ENCODE results near the gene ZNF526.

ZNF526 gene

DNA sequence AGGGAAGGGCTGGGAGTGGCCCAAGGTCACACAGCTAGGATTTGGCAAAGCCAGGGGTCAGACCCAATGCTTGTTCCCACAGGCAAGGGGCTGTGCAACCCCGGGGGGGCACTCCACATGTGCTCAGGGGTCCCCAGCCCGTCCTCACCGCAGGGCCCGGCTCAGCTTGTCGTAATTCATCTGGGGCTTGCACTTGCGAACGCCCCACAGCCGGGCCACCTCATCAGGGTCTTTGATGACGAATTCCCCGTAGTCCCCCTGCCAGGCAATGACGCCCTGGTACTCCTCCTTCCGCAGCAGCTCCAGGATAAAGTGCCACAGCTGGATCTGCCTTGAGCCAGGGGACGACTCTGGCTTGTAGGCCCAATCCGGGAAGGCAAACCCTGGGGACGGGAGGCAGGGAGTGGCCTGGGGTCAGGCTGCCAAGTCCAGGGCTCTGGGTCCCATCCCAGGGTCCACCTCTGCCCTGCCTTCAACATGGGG is 30.1 kb downstream of the ZNF526 start:
- H3K4me3 ChIP-seq (ENCODE audit: low read length) = no peak overlapping the region
- no peak for DNase-seq (ENCODE audit: low read depth)
- TF ChIP-seq, protein P1, sequence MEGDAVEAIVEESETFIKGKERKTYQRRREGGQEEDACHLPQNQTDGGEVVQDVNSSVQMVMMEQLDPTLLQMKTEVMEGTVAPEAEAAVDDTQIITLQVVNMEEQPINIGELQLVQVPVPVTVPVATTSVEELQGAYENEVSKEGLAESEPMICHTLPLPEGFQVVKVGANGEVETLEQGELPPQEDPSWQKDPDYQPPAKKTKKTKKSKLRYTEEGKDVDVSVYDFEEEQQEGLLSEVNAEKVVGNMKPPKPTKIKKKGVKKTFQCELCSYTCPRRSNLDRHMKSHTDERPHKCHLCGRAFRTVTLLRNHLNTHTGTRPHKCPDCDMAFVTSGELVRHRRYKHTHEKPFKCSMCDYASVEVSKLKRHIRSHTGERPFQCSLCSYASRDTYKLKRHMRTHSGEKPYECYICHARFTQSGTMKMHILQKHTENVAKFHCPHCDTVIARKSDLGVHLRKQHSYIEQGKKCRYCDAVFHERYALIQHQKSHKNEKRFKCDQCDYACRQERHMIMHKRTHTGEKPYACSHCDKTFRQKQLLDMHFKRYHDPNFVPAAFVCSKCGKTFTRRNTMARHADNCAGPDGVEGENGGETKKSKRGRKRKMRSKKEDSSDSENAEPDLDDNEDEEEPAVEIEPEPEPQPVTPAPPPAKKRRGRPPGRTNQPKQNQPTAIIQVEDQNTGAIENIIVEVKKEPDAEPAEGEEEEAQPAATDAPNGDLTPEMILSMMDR (IDR thresholded peaks at IDR 0.05; ENCODE audit: insufficient read depth, low read depth, low read length, missing control alignments) = no peak

DNA sequence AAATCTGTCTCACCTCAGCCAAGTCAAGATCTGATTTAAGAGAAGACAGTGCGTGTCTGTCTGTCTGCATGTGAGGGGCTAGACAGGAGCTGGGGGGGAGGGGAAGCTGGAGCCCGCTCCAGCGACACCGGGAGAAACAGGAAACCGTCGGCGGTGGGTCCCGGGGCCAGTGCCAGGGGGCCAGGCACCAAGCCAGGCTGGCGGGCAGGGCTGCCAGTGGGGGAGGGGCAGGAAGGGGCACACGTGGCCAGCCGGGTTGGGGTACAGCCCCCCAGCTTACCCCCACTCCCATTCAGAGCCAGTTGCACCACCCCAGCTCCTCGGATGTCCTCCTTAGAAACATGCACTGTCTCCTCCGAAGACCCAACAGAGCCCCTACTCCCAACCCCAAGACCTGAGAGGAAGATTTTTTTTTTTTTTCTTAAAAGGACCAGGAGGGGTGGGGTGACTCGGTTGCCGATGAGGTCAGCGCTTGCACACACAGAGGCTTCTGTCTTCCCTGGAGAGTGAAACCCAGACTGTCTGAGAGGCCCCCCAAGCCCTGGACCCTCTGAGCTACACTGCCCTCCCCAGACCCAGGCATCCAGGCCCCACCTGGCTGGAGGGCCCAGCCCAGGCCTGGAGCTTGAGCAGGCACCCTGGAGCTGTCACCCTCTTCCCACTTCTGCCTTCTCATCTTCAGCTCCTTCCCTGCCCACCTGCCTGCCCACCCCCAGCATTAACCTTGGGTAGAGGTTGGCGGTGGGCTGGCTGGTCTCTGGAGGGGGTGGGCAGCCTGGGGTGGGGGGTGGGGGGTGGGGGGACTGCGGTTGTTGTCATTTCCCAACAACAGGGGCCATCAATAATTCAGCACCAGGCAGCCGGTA is 30.8 kb downstream of the ZNF526 start:
- H3K4me3 ChIP-seq (ENCODE audit: low read length) = peak overlapping the region; percentile 68
- TF ChIP-seq, protein P1 (IDR thresholded peaks at IDR 0.05; ENCODE audit: insufficient read depth, low read depth, low read length, missing control alignments) = no peak
- peak; percentile 39 for DNase-seq (ENCODE audit: low read depth)

DNA sequence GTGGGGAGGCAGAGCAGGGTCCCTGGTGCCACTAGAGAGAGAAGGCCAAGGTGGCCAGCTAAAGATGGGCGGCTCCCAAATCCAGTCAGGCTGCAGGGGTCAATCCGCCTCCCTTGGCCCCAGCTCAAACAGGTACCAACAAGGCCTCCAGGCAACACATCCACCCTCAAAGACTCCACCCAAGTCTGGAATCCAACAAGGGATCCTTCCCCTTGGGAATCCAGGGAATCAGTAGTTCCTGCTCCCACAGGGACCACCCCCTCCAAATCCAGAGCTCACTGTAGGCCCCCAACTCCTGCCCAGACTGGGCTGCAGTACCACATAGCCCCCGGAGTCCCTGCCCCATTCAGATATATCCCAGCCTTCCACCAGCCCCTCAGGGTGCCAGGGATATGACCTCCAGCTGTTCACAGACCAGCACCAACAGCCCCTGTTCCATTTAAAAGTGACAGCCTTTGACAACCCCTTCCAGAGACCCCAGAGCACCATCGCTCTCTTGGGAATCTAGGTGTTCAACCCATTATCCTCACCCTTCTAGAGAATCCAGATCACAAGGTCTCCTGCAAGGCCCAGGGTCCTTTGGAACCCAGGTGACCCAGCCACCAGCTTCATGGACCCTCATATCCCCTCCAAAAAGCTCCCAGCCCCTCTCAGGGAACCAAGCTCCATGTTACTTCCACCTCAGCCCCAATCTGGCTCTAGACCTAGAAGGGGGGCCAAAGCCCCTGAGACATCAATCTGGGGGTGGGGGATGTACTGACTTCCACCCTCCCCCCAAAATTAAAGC is 31.7 kb downstream of the ZNF526 start:
- peak; percentile 34 for DNase-seq (ENCODE audit: low read depth)
- H3K4me3 ChIP-seq (ENCODE audit: low read length) = peak overlapping the region; percentile 68
- TF ChIP-seq, protein P1 (IDR thresholded peaks at IDR 0.05; ENCODE audit: insufficient read depth, low read depth, low read length, missing control alignments) = no peak

DNA sequence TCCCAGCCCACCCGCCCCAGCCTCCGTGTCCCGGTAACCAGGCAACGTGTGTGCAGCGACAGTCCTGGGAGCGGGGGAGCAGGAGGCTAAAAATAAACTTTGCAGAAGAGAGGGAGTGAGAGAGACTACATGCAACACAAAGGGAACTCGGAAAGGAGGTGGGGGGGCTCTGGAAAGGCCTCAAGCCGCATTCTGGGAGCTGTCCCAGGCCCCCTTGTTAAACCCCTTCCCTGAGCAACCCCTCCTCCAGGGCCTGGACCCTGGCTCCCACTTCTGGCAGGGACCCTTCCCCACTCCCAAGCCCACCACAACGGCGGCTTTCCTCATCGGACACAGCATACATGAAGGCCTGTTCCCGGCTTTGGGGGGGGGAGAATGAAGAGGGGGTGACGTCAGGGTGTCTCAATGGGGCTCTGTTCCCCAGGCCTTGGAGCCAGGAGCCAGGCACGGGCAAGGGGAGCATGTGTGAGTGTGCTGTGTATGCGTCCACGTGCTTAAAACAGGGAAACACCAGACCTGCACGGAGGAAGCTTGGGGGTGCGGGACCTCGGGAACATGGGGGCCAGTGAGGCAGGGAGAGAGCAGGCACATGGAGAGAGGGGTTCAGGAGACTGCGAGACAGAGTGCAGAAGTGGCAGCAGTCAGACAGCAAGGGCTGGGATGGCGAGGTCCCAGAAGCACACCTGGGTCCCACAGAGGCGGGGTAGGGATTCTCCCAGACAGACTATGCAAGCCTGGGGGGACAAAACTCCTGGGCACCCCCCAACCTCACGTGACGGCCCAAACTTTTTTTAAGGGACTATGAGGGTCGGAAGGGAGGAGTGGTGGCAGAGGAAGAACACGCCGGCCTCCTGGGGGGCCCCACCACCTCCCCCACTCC is 32.5 kb downstream of the ZNF526 start:
- peak overlapping the region; percentile 68 for H3K4me3 ChIP-seq (ENCODE audit: low read length)
- DNase-seq (ENCODE audit: low read depth) = peak; percentile 59
- TF ChIP-seq, protein P1 (IDR thresholded peaks at IDR 0.05; ENCODE audit: insufficient read depth, low read depth, low read length, missing control alignments) = no peak

DNA sequence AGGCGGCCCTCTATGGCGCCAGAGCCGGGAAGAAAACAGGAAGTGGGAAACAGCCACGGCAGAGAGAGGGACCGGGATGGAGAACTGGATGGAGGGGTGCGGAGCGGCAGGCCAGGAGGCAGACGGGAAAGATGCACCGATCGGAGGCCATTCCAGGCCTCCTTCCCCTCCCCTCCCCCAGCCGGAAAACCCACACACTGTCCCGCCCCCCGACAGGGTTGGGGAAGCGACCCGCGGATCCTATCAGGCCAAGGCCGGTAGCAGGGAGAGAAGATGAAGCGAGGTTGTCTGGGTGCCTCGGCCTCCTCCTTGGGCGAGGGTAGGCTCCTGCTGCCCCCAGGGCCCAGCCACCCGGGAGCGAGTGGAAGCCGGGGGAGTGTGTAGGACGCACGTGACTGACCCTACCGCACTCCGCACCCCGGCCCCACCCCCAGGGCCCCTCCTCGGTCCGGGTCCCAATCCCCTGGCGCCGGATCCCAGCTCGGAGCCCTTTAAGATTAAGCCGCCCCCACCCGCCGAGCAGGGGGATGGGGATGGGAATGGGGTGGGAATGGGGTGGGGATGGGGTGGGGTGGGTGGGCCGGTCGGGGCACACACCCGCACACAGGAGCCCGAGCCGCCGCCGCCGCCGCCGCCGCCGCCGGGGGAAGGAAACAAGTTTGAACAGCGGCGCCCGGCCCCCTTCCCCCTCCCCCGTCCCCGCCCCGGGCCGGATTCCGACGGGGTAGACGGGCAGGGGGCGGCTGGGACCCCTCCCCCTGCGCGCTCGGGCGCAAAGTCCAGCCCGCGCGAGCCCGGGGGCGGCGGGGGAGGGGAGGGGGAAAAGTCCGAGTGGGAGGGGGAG is 33.4 kb downstream of the ZNF526 start:
- TF ChIP-seq, protein P1 (IDR thresholded peaks at IDR 0.05; ENCODE audit: insufficient read depth, low read depth, low read length, missing control alignments) = no peak
- DNase-seq (ENCODE audit: low read depth) = peak; percentile 55
- H3K4me3 ChIP-seq (ENCODE audit: low read length) = peak overlapping the region; percentile 94
